SU-DHL-6 (cell line): ENCODE measurements around the gene SLC41A3.

ENCODE experiments used
- EZH2phosphoT487 ChIP-seq: fragments of 200-600 bp; sonication (generic), shearing (Covaris generic); conservative IDR thresholded peaks from 2 replicates; pipeline ENCODE4 v1.6.1; 2018; ENCODE audit warnings: mild to moderate bottlenecking, antibody characterized with exemption, low read length, moderate library complexity, mixed read lengths
- TF ChIP-seq, protein P1 (sequence below): fragments of 200-600 bp; sonication (generic); IDR thresholded peaks from one replicate; pipeline ENCODE4 v1.5.1; 2017; ENCODE audit warnings: antibody characterized with exemption, mild to moderate bottlenecking, low read length, moderate library complexity; ENCODE audit not compliant: insufficient read depth, poor library complexity, severe bottlenecking

DNA sequence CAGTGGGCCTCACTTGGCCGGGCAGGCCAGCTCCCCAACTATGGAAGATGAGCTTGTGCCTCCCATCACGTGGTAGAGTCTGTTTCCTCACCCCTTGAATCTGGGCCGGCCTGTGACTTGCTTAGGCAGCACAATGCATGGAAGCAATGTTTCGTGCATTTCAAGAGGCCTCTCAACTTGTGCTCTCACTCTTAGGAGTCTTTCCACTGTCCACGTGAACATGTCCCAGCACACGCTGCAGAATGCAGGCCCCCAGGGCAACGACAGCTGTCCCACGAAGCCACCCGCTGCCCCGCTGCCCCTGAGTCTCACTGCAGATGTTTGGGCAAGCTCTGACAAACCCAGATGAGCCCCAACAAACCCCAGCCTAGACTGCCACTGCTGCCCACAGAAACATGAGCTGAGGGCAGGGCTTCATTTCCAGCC is 27.2 kb upstream of the SLC41A3 start:
- TF ChIP-seq, protein P1, sequence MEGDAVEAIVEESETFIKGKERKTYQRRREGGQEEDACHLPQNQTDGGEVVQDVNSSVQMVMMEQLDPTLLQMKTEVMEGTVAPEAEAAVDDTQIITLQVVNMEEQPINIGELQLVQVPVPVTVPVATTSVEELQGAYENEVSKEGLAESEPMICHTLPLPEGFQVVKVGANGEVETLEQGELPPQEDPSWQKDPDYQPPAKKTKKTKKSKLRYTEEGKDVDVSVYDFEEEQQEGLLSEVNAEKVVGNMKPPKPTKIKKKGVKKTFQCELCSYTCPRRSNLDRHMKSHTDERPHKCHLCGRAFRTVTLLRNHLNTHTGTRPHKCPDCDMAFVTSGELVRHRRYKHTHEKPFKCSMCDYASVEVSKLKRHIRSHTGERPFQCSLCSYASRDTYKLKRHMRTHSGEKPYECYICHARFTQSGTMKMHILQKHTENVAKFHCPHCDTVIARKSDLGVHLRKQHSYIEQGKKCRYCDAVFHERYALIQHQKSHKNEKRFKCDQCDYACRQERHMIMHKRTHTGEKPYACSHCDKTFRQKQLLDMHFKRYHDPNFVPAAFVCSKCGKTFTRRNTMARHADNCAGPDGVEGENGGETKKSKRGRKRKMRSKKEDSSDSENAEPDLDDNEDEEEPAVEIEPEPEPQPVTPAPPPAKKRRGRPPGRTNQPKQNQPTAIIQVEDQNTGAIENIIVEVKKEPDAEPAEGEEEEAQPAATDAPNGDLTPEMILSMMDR, result no peak
- no peak for TF ChIP-seq EZH2phosphoT487
